Omental fat pad (tissue), 4 donors: Measurements from ENCODE around the gene ORMDL2. TPM values are rescaled to one million over a fixed set of nuclear protein-coding genes. Genes with fewer than 3 reads are reported as not detected.

Experiments used
- ATAC-seq: fragments of 150-250 bp; one replicate; pipeline ENCODE4 v1.9.1; 2016; ENCODE audit warnings: mild to moderate bottlenecking, moderate library complexity; ENCODE audit not compliant: low FRiP score
- DNase-seq: peaks from one replicate; pipeline ENCODE4 v3.0.0-alpha.2; 2019; ENCODE audit warnings: low spot score
- CTCF ChIP-seq, 3 donors: fragments of 450-650 bp; IDR thresholded peaks; one replicate each; pipeline ENCODE4 v1.5.1; 2016 to 2017; ENCODE audit warnings: antibody characterized with exemption in 3 of 3, mild to moderate bottlenecking in 3 of 3, moderate library complexity in 2 of 3
- total RNA-seq, 4 donors: library from RNA; depleted of rRNA; stranded (reverse); fragments of >200 nt; gene quantifications; one replicate each; pipeline ENCODE4 v1.1.0, GENCODE V29; 2016

Gene ORMDL2
- total RNA-seq, 4 donors from 2014 or later = 24.6 to 34.2 (median 28.6) TPM

DNA sequence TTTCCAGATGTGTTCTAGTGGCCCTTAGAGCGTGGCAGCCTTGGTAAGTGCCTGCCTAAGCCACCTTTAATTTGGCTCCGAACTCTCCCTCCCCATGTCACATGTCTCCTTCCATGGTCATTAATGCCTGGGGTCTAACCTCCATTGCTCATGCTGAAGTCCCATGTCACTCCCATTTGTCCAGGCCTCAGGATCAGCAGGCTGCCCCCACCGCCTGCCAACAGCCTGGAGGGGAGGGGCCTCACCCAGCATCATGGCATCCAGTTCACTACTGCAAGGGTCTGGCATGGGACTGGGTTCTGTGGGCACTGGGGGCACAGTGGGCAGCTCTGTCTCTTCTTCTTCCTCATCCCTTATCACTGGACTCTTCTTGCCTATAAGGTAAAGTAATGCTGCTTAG lies 20.5 kb downstream of the ORMDL2 start:
- no peak for DNase-seq
- TF ChIP-seq CTCF (IDR thresholded peaks at IDR 0.05) = no peak
- ATAC-seq = no peak

DNA sequence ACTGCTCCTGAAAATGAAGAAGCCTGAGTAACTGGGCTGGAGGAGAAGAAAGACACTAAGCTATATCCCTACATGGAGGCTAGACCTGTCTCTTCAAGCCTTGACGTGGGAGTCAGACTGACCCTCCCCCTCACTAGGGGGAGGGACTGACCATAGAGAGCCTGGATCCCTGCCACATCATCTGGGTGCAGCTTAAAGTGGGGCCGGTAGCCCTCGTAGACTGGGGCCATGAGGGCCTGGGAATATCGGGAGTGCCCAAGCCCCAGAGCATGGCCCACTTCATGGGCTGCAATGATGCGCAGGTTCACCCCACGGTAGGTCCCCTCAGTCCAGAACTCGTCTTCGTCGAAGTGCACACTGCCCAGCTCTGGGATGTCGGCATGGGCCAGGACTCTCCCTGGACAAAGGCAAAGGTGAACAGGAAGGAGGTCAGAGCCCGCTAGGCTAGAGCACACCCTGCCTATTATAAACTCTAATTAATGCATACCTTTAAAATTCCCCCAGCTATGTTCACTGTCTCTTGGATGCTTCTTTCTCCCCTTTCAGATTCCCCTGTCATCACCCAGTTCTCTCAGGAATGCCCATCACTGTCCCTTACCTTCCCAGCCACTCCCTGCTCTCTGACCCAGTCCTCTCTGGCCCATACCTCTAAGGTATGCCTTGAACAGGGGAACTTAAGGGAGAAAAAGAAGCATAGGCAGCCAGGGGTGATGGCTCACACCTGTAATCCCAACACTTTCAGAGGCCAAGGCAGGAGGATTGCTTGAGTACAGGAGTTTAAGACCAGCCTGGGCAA lies 21.7 kb downstream of the ORMDL2 start:
- no peak for TF ChIP-seq CTCF (IDR thresholded peaks at IDR 0.05)
- ATAC-seq = no peak
- DNase-seq = no peak

DNA sequence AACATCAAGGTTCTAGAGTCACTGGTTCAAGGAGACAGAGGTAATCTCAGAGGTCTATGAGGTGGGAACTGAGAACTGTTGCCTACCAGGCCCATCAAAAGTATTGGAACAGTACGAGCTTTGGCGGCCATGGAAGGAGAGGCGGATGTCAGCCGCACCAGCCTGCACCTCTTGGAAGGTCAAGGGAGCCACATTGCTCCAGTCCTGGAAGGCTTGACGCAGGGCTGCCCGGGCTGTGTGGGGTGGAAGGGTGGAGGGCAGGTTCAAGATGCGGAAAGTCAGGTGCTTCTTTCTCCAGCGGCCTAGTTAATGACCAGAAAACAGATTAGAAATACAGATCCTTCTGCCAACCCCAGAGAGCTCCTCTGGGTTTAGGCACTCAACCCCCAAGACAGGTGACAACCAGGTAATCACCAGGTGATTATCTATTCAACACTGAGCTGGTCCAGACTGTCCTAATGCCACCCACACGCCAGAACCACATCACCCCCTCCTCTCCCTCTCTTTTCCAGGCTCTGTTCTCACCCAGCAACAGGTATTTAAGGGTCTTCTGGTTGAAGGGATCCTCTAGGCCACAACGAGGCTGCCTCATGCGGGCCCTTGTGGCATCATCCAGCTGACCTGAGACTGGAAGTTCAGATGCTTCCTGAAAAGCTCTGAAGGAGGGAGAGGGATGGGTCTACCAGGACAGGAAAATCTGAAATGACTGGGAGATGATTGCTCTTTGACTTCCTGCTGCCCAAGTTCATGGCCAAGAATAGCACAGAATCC lies 22.9 kb downstream of the ORMDL2 start:
- no peak for TF ChIP-seq CTCF (IDR thresholded peaks at IDR 0.05)
- no peak for DNase-seq
- no peak for ATAC-seq

DNA sequence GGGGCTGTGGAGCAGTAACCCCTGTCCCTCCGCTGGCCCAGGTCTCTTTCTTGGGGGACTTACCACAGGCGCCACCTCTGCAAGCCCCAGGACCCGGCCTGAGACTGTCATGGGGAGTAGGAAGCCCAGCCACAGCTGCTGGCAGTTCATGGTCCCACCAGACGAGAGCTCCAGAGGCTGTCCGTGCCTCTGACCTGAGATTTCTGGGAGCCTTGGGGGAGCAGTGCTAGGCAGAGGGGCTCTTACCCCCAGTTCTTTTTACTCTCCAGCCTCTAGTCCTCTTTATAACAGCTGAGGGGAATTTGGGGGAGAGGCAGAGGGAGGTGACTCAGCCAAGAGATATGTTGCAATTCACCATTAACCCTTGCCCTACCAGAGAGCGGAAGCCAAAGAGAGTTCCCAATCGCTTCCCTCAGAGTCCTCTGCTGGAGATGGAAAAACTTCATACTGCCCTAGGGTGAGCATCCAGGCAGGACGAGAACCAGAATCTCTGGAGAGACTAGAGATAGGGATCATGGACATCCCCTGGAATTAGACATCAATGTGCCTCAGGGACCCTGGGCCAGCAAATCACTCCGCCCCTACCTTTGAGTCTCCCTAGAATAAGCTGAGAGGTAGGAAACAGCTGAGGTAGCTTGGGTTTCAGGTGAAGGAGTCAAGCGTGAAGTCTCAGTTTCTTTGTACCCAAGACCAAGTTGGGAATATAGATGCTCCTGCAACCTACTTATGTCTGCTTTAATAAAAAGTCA lies 25.0 kb downstream of the ORMDL2 start, which contains the start of gene MMP19:
TSS of gene MMP19 (minus strand) at position 256 of the 749 bp plus-strand sequence. CDS start at position 150, 106 bp downstream.
- ATAC-seq (peak; percentile 68), DNase-seq (peak; percentile 29)
- TF ChIP-seq CTCF (IDR thresholded peaks at IDR 0.05) = no peak

GRCh38 chr12:55843431-55843830 lies 25.6 kb downstream of the ORMDL2 start:
- DNase-seq (no peak), ATAC-seq (no peak)
- TF ChIP-seq CTCF (IDR thresholded peaks at IDR 0.05) = no peak

DNA sequence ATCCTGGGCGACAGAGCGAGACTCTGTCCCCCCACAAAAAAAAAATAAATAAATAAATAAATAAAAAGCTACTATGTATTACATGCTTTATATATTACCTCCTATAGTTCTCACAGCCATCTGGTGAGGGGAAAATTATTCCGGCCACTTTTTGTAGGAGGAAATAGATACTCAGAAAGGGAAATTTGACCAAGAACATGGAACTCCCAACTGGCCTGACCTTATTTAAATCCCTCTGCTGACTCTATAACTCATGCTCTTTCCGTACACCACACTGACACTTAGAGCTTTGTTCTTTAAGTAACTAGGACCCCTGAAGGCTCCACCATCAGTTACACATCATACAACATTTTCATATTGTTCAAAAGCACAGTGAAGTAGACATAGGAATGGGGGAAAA lies 27.1 kb downstream of the ORMDL2 start:
- no peak for ATAC-seq
- no peak for TF ChIP-seq CTCF (IDR thresholded peaks at IDR 0.05)
- DNase-seq = no peak
